HepG2 (cell line): ENCODE measurements around the gene SLC9A8.

Source experiments
- SMC3 ChIP-seq: IDR thresholded peaks from 2 replicates; pipeline ENCODE4 v1.6.1; 2011; ENCODE audit warnings: low read length, improper control_type of control experiment
- ZNF704 ChIP-seq: sonication (generic); formaldehyde crosslinking; IDR thresholded peaks from 2 replicates; pipeline ENCODE4 v1.8.1; 2023; ENCODE audit warnings: mild to moderate bottlenecking, inconsistent platforms, moderate library complexity, missing genetic modification reagents, borderline replicate concordance

DNA sequence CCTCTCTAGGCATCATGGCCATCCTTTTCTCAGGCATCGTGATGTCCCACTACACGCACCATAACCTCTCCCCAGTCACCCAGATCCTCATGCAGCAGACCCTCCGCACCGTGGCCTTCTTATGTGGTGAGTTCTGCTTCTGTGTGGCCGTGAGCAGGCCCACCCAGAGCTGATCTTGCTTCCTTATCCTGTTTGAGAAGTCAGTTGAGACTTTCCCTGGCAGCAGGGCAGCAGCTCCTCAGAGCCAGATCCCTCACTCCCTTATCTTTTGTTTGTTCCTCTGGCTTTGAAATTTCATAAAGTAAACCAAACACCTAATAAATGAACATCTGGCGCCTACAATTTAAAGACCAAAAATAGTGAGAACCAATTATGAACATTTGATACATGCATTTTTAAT is 62.1 kb downstream of the SLC9A8 start:
- TF ChIP-seq SMC3 (no peak), ZNF704 (CRISPR knock-in tag) (no peak)
